Kidney glomerular epithelial cell (primary cell): ENCODE data around the gene AHCYL2.
"Not testable (repeated sequence)": the region's sequence is repeated elsewhere in the genome, so short reads cannot be mapped to it uniquely, and the experiment has no call there.

Source experiments
- DNase-seq: peaks from one replicate; lab custom pipeline; 2025; lab: John Stamatoyannopoulos, UW

Gene AHCYL2

GRCh38 chr7:129244220-129244619, 19.4 kb downstream of the AHCYL2 start:
- no peak for DNase-seq

DNA sequence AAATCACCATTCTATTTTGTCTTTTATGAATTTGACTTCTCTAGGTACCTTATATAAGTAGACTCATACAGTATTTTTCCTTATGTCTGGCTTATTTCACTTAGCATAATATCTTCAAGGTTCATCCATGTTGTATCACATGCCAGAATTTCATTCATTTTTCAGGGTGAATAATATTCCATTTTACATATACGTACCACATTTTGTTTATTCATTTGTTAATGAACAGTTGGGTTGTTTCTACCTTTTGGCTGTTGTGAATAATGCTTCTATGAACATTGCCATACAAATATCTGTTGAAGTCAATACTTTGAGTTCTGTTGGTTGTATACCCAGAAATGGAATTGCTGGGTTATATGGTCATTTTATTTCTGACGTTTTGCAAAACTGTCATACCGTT, 20.7 kb downstream of the AHCYL2 start:
- DNase-seq, result no peak

DNA sequence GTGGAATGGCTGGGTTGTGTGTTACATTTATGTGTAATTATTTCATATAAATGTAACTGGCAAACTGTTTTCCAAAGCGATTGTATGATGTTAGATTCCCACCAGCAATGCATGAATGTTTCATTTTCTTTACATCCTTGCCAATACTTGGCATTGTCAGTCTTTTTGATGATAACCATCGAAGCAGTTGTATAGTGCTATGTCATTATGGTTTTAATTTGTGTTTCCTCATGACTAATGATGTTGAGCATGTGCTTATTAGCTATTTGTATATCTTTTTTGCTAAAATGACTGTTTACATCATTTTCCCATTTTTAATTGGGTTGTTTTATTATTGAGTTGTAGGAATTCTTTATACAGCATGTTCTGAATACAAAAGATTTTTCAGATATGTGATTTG, 22.3 kb downstream of the AHCYL2 start:
- no peak for DNase-seq

DNA sequence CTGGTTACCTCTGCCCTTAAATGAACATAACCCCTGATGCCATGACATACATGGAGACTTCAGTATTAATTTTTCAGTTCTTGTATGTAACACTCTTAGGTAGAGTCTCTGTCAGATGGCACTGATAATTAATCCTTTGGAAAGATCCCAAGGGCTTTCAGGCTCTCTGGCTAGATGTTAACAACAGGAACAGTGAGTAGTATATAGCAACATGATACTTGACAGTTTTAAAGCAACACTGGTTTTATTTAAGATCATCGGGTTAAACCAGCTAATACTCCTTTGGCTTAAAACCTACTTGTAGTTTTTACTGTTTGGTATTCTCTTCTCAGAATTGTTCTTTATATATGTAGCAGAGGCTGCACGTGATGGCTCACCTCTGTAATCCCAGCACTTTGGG, 27.3 kb downstream of the AHCYL2 start:
- no peak for DNase-seq

DNA sequence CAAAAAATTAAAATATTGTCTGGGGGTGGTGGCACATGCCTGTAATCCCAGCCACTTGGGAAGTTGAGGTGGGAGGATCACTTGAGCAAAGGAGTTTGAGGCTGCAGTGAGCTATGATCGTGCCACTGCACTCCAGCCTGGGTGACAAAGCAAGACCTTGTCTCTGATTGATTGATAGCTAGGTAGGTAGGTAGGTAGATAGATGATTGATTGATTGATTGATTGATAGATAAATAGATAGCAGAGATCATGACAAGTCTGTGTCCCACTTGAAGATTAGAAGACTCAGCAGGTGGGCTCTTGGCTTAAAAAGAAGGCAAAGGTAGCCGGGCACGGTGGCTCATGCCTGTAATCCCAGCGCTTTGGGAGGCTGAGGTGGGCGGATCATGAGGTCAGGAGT, 27.8 kb downstream of the AHCYL2 start:
- not testable (repeated sequence) for DNase-seq

GRCh38 chr7:129255800-129256199, 31.0 kb downstream of the AHCYL2 start:
- DNase-seq, result no peak

DNA sequence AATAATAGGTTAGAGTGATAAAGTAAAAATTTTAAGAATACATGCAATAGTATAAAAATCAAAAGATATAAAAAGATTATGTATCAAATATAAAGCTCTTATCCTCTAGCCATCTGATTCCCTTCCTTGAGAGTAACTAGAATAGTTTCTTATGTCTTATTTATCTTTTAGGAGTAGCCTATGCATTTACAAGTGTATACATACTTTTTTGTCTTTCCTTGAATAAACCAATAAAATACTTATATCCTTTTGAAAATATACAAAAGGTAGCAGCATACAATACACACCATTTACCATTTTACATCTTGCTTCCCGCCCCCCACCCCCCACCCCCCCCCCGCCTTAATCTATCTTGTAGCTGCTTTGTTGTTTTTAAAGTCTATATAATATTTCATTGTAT, 31.4 kb downstream of the AHCYL2 start:
- DNase-seq, result no peak

GRCh38 chr7:129257168-129257567, 32.3 kb downstream of the AHCYL2 start:
- DNase-seq, result no peak

DNA sequence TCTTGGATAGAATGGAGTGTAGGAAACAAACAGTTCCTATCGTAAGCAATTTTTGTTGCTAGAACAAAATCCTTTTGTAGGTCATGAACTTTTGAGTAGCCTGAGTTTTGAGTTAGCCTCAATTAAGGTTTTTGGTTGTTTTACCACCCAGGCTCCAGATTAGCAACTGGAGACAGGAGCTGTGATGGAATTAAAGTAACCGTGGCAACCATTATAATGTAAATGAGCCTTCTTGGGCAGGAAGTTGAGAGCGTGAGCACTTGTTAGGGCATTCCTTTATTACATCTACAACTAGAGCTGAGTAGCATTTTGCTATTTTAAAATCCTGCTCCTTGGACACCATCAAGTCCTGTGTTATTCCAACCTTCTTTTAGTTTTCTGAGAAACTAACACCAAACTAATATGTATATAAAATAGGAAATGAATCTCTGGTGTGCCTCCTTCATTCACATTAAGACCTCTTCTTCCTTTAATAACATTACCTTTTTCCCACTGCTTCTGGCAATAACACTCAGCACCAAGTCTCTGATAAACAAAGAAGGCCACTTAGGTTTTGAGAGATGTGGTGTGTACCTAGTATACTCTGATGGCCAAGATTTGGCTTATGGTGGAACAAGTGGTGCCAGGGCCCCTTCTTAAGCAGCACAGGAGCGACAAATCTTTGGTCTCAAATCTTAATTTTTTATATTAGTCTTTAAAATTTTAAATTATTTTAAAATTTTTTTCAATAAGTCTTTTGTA, 34.0 kb downstream of the AHCYL2 start:
- DNase-seq, result no peak

GRCh38 chr7:129262324-129262723, 37.5 kb downstream of the AHCYL2 start:
- no peak for DNase-seq

- DNase-seq, result no peak
These were observed 38.3 kb downstream of the AHCYL2 start for GRCh38 chr7:129263168-129263567.

DNA sequence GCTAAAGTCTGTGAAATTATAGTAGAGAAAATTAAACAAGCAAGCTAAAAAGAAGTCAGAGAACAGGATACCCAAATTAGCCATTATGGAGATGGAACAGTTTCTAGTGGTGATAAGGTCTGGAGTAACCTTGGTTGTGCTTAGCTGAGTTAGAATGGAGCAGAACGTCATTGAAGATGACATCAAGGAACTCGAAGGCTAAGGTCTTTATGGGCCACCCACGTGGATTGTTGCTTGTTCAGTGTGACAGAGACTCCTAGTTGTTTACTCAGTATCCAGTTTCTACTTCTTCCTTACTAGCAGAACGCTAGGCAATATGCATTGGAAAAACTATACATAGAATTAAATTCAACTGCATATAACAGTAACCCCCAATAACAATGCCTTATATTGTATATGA, 39.7 kb downstream of the AHCYL2 start:
- no peak for DNase-seq

DNA sequence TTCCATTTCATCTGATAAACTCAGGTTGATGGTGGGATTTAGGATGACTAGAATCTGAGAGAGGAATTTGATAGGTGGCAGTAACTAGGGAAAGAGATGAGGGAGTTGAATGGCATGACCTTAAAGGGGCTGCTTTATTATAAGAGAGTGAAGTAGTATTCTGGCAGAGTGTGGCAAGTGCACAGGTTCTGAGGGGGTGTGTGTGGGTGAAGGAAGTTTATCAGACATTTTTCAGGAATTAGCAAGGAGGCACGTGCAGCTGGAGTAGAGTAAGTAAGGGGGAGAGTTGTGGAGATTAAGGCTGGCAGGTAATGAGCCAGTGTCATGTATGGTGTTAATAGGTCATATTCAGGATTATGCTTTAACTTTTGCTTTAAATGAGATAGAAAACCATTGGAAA, 40.5 kb downstream of the AHCYL2 start:
- DNase-seq, result no peak

- no peak for DNase-seq
These were observed 41.4 kb downstream of the AHCYL2 start for GRCh38 chr7:129266181-129266580.

GRCh38 chr7:129270077-129270476, 45.2 kb downstream of the AHCYL2 start:
- no peak for DNase-seq

DNA sequence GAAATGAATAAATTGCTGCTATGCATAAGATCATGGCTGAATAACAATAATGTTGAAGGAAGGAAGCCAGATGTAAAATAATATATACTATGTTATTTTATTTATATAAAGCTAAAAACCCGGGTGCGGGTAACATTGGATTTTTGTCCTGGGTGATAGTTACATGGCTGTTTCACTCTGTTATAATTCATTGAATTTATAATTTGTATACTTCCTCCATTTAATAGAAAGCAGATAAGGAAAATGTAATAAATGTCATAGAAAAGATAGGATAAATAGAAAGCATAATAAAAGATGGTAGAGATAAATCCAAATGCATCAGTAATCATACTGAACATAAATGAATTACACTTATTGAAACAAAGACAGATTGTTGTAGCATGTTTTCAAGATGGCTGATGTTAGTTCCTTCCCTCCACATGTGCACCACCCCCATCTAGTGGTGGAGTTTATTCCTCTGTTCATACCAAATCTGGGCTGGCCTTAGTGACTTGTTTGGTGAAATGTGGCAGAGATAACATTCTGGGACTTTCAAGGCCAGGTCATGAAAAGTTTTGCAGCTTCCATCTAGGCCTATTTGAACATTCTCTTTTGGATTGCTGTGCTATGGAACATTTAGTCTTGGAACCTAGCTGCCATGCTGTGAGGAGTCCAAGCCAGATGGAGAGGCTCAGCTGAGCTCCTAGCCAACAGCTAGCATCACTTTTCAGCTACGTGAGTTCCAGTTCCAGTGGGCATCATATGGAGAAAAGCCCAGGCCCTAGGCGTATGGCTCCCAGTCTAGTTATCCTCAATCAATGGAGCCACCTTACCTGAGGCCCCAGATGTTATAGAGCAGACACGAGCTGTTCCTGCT, 46.9 kb downstream of the AHCYL2 start:
- peak; percentile 62 for DNase-seq

GRCh38 chr7:129273936-129274335, 49.1 kb downstream of the AHCYL2 start:
- DNase-seq, result no peak

DNA sequence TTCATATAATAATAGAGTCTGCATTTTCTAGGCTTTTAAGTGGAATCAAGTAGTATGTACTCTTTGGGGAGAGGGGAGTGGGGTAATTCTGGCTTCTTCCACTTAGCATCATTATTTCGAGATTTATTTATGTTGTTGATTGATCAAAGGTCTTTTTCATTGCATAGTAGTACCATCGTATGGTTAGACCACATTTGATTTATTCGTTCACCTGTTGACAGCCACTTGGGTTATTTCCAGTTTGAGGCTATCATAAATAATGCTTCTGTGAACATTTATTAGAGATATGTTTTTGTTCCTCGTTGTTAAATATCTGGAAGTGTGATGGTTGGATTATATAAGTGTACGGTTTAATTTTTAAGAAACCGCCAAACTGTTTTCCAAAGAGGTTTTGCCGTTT, 52.8 kb downstream of the AHCYL2 start:
- no peak for DNase-seq

DNA sequence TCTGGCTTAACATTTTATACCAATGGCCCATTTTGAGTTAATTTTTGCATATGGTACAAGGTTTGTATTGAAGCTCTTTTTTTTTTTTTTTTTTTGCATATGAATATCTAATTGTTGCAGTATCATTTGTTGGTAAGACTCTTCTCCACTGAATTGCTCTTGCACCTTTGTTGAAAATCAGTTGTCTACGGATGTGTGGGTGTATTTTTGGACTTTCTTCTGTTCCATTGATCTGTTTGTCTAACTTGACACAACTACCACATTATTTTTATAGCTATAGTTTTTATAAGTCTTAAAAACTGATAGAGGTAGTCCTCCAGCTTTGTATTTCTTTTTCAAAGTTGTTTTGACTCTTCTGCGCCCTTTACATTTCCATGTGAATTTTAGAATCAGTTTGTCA, 53.9 kb downstream of the AHCYL2 start:
- no peak for DNase-seq

- DNase-seq, result no peak
These were observed 54.9 kb downstream of the AHCYL2 start for GRCh38 chr7:129279757-129280156.

DNA sequence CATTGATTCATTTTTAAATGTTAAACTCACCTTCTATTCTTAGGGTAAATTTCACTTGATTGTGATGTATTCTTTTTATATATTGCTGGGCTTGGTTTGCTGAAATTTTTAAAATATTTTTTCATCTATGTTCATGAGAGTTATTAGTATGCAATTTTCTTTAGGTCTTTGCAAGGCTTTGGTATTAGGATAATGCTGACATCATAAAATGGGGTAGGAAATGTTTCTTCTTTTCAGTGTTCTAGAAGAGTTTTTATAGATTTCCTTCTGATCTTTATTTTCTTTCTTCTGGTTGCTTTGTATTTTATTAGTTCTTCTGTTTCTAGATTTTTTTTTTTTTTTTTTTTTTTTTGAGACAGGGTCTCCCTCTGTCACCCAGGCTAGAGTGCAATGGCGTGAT, 56.3 kb downstream of the AHCYL2 start:
- no peak for DNase-seq

DNA sequence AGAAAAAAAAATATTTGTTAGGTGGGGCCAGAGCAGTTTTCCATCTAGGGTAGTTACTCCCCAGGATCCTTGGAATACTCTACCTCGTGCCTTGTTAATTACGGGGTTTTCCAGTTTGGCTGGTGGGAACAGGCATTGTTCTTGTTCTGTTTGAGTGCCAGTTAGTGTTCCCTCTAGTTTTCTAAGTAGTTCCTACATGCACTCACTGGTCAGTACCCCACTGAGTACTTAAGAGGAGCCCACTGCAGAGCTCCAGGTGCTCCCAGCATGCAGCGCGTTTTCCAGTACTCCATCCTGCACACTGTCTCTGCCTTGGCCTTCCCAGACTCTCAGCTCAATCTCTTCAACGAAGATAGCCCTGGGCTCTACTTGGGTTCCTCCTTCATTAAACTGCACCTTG, 58.0 kb downstream of the AHCYL2 start:
- no peak for DNase-seq

GRCh38 chr7:129283936-129284335, 59.1 kb downstream of the AHCYL2 start:
- DNase-seq, result no peak

DNA sequence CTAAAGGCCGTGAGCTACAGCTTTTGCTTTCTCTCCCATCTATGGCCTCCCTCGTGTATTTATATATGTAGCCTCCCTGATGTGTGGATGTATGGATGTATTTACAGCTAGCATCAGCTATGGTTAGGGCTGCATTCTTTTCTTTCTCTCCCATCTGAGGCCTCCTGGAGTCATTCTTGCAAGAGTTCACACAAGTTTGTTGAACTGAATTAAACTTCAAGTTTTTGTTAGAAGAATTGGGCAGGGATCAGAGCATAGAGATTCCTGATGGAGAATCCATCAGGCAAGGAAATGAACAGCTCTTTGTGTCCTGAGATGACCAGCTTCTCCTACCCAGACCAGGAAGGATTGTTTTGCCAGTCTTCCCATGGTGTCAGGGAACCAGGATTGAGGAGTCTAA, 60.3 kb downstream of the AHCYL2 start:
- no peak for DNase-seq
